WTC11 (cell line): Measurements from ENCODE around the gene SLC7A8. TPM values are rescaled to one million over a fixed set of nuclear protein-coding genes. Genes with fewer than 3 reads are reported as not detected.
"Not testable (repeated sequence)": the region's sequence is repeated elsewhere in the genome, so short reads cannot be mapped to it uniquely, and the experiment has no call there.

ENCODE experiments used
- ATAC-seq: fragments of 200-7000 bp; cut with Tn5 transposase; 2 replicates; pipeline ENCODE4 v1.10.0; 2021; ENCODE audit warnings: mild to moderate bottlenecking, moderate library complexity
- CTCF ChIA-PET: fragments of 300-600 bp; sonication (Branson Sonifier 250); formaldehyde crosslinking; loops from one replicate; lab custom pipeline; 2021; ENCODE audit warnings: antibody characterized with exemption; lab: Charles Lee
- POLR2A ChIA-PET: fragments of 350-600 bp; sonication (Branson Sonifier 250); formaldehyde crosslinking; loops from one replicate; lab custom pipeline; 2021; ENCODE audit warnings: antibody characterized with exemption; lab: Charles Lee
- DNase-seq: peaks from one replicate; pipeline ENCODE4 v3.0.0; 2021; ENCODE audit warnings: low spot score
- H3K27ac Mint-ChIP-seq: 2 replicates; pipeline ENCODE4 v1.8.0; 2021; ENCODE audit warnings: mixed read lengths
- H3K27me3 Mint-ChIP-seq: 2 replicates; pipeline ENCODE4 v1.8.0; 2021; ENCODE audit warnings: low read depth, mild to moderate bottlenecking, moderate library complexity, mixed read lengths
- H3K36me3 Mint-ChIP-seq: 2 replicates; pipeline ENCODE4 v1.8.0; 2021; ENCODE audit warnings: mixed read lengths
- H3K4me1 Mint-ChIP-seq: 2 replicates; pipeline ENCODE4 v1.8.0; 2022; ENCODE audit warnings: mixed read lengths
- H3K4me3 Mint-ChIP-seq: 2 replicates; pipeline ENCODE4 v1.8.0; 2021; ENCODE audit warnings: mild to moderate bottlenecking, moderate library complexity, mixed read lengths
- H3K9me3 Mint-ChIP-seq: 2 replicates; pipeline ENCODE4 v1.8.0; 2021; ENCODE audit warnings: mixed read lengths
- GABPB1 ChIP-seq: sonication (generic); formaldehyde crosslinking; IDR thresholded peaks from 2 replicates; pipeline ENCODE4 v1.8.1; 2023; ENCODE audit warnings: mild to moderate bottlenecking, missing genetic modification reagents
- GRHL2 ChIP-seq: fragments of 250-450 bp; sonication (Bioruptor Pico); IDR thresholded peaks from 2 replicates; pipeline ENCODE4 v1.8.0; 2022; ENCODE audit warnings: mild to moderate bottlenecking, moderate library complexity; ENCODE audit not compliant: insufficient replicate concordance, severe bottlenecking
- HMGA2 ChIP-seq: fragments of 250-450 bp; sonication (Bioruptor Pico); IDR thresholded peaks from 2 replicates; pipeline ENCODE4 v1.4.0; 2021; ENCODE audit warnings: mild to moderate bottlenecking, moderate library complexity
- NFE2L1 ChIP-seq: sonication (generic); formaldehyde crosslinking; IDR thresholded peaks from 2 replicates; pipeline ENCODE4 v1.8.1; 2023; ENCODE audit warnings: missing genetic modification reagents
- RELA ChIP-seq: sonication (generic); formaldehyde crosslinking; IDR thresholded peaks from 2 replicates; pipeline ENCODE4 v1.8.1; 2022; ENCODE audit warnings: missing genetic modification reagents, mild to moderate bottlenecking, borderline replicate concordance
- ZNF121 ChIP-seq: sonication (generic); formaldehyde crosslinking; IDR thresholded peaks from 2 replicates; pipeline ENCODE4 v1.8.0; 2023; ENCODE audit warnings: missing genetic modification reagents
- total RNA-seq: library from RNA; stranded (reverse); gene quantifications from 3 replicates; pipeline ENCODE4 v1.2.3, GENCODE V29; 2021
- TF ChIP-seq, protein P1 (sequence below): sonication (generic); formaldehyde crosslinking; conservative IDR thresholded peaks from 2 replicates; pipeline ENCODE4 v1.8.1; 2022; ENCODE audit warnings: mild to moderate bottlenecking, missing genetic modification reagents
- TF ChIP-seq, protein P2 (sequence below): fragments of 250-450 bp; sonication (Bioruptor Pico); IDR thresholded peaks from 2 replicates; pipeline ENCODE4 v1.9.0; 2021; ENCODE audit warnings: mild to moderate bottlenecking
- TF ChIP-seq, protein P3 (sequence below): sonication (generic); formaldehyde crosslinking; IDR thresholded peaks from 2 replicates; pipeline ENCODE4 v1.8.1; 2022; ENCODE audit warnings: mild to moderate bottlenecking, missing genetic modification reagents, moderate library complexity, borderline replicate concordance
- TF ChIP-seq, protein P4 (sequence below): sonication (generic); formaldehyde crosslinking; IDR thresholded peaks from 2 replicates; pipeline ENCODE4 v1.8.1; 2022; ENCODE audit warnings: mild to moderate bottlenecking, moderate library complexity, missing genetic modification reagents

The SLC7A8 gene
- total RNA-seq, 1 experiment from 2014 or later = 207 TPM

DNA sequence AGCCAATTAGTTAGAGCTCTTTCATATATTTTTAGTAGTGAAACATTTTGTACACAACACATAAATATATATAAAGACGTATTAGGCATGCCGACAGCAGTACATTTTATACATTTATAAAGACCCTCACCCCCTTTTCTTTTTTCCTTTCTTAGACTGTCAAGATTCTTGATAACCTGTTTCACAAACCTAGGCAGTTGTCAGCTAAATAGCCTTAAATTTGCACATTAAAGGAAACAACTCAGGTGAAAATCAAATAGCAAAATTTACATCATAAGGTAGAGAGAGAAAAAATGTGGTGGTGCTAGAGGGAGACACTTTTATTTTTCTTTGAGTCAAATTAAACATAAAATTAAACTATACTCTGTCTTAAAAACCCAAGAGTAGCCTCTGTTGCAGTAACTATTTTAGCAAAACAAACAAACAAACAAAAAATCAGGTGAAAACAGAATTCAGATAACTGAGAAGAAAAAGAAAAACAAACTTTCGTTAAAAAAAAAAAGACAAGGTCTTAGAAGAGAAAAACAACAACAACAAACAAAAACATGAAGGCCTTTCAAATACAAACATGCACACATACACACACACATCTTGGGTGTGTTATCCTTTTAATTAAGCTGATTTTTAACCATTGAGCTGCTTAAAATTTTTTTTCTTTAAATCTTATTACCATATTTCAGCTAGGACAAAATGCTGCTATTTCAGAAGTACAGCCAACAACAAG is 23.1 kb upstream of the SLC7A8 start:
- peak overlapping the region; percentile 99 for H3K27ac Mint-ChIP-seq
- ChIA-PET POLR2A (interaction anchor here (1.4 kb wide), 1 partner anchor 111 kb away, joined by 6 read pairs; the partner anchor contains the start of genes ACIN1 and C14orf119), CTCF (interaction anchor here (1.0 to 4.3 kb wide), 6 partner anchors 22 to 220 kb away, joined by 3 to 34 read pairs (median 4); no protein-coding TSS in a partner anchor)
- ATAC-seq (no peak; the same call in 1 of the 2 replicates), DNase-seq (no peak)
- no peak for TF ChIP-seq NFE2L1 (CRISPR knock-in tag)
- no peaks in the 10 kb centered on the region; the same call in 1 of the 2 replicates for H3K36me3 Mint-ChIP-seq
- peaks cover 42% of the 10 kb centered on the region for H3K4me1 Mint-ChIP-seq
- no peaks in the 10 kb centered on the region for H3K27me3 Mint-ChIP-seq
- H3K4me3 Mint-ChIP-seq = peak overlapping the region; percentile 61
- H3K9me3 Mint-ChIP-seq = no peaks in the 10 kb centered on the region

DNA sequence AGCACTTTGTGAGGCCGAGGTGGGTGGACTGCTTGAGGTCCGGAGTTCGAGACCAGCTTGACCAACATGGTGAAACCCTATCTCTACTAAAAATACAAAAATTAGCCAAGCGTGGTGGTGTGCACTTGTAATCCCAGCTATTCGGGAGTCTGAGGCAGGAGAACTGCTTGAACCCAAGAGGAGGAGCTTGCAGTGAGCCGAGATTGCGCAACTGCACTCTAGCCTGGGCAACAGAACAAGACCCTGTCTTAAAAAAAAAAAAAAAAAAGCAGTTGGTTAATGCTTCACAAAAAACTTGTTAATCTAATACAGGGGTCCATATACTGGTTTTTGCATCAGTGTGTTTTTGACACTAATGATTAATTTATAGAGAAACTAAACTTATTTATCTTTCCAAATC is 18.5 kb upstream of the SLC7A8 start:
- Mint-ChIP-seq H3K27ac (no peak overlapping the region), H3K27me3 (no peaks in the 10 kb centered on the region), H3K36me3 (no peaks in the 10 kb centered on the region; the same call in 1 of the 2 replicates), H3K4me1 (peaks cover 52% of the 10 kb centered on the region), H3K9me3 (no peaks in the 10 kb centered on the region), H3K4me3 (no peak overlapping the region)
- ATAC-seq = no peak
- ChIA-PET POLR2A (no interaction called here), CTCF (interaction anchor here (0.6 to 0.7 kb wide), 2 partner anchors 81 to 1011 kb away, joined by 3 read pairs; partner anchors contain the start of gene CHMP4A)
- no peak for DNase-seq
- TF ChIP-seq RELA (CRISPR knock-in tag) (no peak), HMGA2 (CRISPR knock-in tag) (no peak), GRHL2 (CRISPR knock-in tag) (no peak)
- TF ChIP-seq, protein P1, sequence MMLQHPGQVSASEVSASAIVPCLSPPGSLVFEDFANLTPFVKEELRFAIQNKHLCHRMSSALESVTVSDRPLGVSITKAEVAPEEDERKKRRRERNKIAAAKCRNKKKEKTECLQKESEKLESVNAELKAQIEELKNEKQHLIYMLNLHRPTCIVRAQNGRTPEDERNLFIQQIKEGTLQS (CRISPR knock-in tag) = no peak
- TF ChIP-seq, protein P2, sequence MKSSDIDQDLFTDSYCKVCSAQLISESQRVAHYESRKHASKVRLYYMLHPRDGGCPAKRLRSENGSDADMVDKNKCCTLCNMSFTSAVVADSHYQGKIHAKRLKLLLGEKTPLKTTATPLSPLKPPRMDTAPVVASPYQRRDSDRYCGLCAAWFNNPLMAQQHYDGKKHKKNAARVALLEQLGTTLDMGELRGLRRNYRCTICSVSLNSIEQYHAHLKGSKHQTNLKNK (CRISPR knock-in tag) = no peak
- TF ChIP-seq, protein P3, sequence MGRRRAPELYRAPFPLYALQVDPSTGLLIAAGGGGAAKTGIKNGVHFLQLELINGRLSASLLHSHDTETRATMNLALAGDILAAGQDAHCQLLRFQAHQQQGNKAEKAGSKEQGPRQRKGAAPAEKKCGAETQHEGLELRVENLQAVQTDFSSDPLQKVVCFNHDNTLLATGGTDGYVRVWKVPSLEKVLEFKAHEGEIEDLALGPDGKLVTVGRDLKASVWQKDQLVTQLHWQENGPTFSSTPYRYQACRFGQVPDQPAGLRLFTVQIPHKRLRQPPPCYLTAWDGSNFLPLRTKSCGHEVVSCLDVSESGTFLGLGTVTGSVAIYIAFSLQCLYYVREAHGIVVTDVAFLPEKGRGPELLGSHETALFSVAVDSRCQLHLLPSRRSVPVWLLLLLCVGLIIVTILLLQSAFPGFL (CRISPR knock-in tag) = no peak

DNA sequence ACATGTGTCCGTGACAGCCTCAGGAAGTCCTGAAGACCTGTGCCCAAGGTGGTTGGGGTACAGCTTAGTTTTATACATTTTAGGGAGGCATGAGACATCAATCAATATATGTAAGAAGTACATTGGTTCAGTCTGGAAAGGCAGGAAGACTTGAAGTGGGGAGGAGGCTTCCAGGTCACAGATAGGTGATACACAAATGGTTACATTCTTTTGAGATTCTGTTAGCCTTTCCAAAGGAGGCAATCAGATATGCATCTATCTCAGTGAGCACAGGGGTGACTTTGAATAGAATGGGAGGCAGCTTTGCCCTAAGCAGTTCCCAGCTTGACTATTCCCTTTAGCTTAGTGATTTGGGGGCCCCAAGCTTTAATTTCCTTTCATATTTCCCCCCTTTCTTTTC is 15.7 kb upstream of the SLC7A8 start:
- ATAC-seq, H3K36me3 Mint-ChIP-seq, H3K27me3 Mint-ChIP-seq, POLR2A ChIA-PET, H3K4me3 Mint-ChIP-seq, DNase-seq, H3K9me3 Mint-ChIP-seq: not testable (repeated sequence)
- Mint-ChIP-seq H3K4me1 (peaks cover 46% of the 10 kb centered on the region), H3K27ac (peak overlapping the region; percentile 63)
- CTCF ChIA-PET = interaction anchor here (0.6 to 1.7 kb wide), 5 partner anchors 8 to 130 kb away, joined by 3 to 6 read pairs (median 4); no protein-coding TSS in a partner anchor

DNA sequence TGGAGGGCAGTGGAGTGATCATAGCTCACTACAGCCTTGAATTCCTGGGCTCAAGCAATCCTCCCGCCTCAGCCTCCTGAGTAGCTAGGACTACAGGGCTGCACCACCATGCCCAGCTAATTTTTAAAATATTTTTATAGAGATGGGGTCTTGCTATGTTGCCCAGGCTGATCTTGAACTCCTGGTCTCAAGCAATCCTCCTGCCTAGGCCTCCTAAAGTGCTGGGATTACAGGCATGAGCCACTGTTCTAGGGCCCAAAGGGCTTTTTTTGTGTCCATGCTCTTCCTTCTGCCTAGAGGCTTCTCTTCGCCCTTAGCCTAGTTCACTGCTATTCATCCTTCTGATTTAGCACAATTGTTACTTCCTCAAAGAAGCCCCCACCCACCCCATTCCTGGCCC is 13.0 kb upstream of the SLC7A8 start:
- ATAC-seq = not testable (repeated sequence)

DNA sequence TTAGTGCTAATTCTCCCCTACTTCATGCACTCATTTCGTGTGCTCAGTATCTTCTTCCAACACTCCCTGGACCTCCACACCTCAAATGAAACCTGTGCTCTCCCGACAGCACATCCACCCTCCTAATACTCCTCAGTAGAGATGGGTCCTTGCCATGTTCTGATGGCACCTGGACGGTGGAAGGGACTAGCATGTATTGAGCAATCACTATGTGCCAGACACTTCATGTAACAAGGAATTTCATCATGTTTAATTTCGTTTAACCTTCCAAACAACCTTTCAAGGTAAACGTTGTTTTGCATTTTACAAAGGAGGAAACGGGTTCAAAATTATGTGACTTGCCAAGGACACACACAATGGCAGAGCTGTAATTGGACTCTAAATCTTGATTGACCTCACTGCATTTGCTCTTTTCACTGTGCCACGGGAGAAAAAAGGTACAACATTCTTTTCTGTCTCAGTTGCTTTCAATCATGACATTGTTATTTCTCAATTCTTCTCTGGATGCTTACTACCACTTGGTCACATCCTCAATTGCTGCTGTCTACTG is 12.2 kb upstream of the SLC7A8 start:
- peak overlapping the region; percentile 83; the same call in 1 of the 2 replicates for H3K27ac Mint-ChIP-seq
- POLR2A ChIA-PET = no interaction called here
- H3K4me1 Mint-ChIP-seq = peaks cover 45% of the 10 kb centered on the region
- CTCF ChIA-PET = interaction anchor here (0.6 to 1.7 kb wide), 3 partner anchors 8 to 217 kb away, joined by 3 to 6 read pairs (median 3); no protein-coding TSS in a partner anchor
- no peaks in the 10 kb centered on the region for H3K27me3 Mint-ChIP-seq
- ATAC-seq = no peak
- peak; percentile 73 for TF ChIP-seq GABPB1 (CRISPR knock-in tag)
- TF ChIP-seq, protein P4, sequence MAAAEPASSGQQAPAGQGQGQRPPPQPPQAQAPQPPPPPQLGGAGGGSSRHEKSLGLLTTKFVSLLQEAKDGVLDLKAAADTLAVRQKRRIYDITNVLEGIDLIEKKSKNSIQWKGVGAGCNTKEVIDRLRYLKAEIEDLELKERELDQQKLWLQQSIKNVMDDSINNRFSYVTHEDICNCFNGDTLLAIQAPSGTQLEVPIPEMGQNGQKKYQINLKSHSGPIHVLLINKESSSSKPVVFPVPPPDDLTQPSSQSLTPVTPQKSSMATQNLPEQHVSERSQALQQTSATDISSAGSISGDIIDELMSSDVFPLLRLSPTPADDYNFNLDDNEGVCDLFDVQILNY = no peak
- H3K9me3 Mint-ChIP-seq = peaks cover 4% of the 10 kb centered on the region; the same call in 1 of the 2 replicates
- H3K4me3 Mint-ChIP-seq = no peak overlapping the region
- no peak for DNase-seq
- no peaks in the 10 kb centered on the region for H3K36me3 Mint-ChIP-seq

More for the DNA sequence above, 13.0 kb upstream of the SLC7A8 start:
- CTCF ChIA-PET = interaction anchor here (0.6 to 1.7 kb wide), 4 partner anchors 9 to 217 kb away, joined by 3 to 6 read pairs (median 3); no protein-coding TSS in a partner anchor
- Mint-ChIP-seq H3K4me1 (peaks cover 45% of the 10 kb centered on the region), H3K27ac (peak overlapping the region; percentile 83; the same call in 1 of the 2 replicates)
- POLR2A ChIA-PET, H3K36me3 Mint-ChIP-seq, DNase-seq, H3K4me3 Mint-ChIP-seq, H3K27me3 Mint-ChIP-seq, H3K9me3 Mint-ChIP-seq: not testable (repeated sequence)
- TF ChIP-seq ZNF121 = peak; percentile 68; the same call in 1 of the 2 replicates
